Medulla oblongata (tissue), 1 donor: ENCODE measurements around the gene ST6GALNAC1.
"Not testable (repeated sequence)": the region's sequence is repeated elsewhere in the genome, so short reads cannot be mapped to it uniquely, and the experiment has no call there.

Experiments
- DNase-seq: peaks from one replicate; pipeline ENCODE4 v3.0.0-alpha.2; 2015; ENCODE audit errors: extremely low spot score

The ST6GALNAC1 gene

GRCh38 chr17:76612465-76612864 lies 31.1 kb downstream of the ST6GALNAC1 start:
- DNase-seq = no peak

- no peak for DNase-seq
These were observed 31.8 kb downstream of the ST6GALNAC1 start for GRCh38 chr17:76611758-76612157.

- not testable (repeated sequence) for DNase-seq
These were observed 32.3 kb downstream of the ST6GALNAC1 start for GRCh38 chr17:76611080-76611749.

- not testable (repeated sequence) for DNase-seq
These were observed 36.9 kb downstream of the ST6GALNAC1 start for GRCh38 chr17:76606685-76607084.

GRCh38 chr17:76601065-76601464 lies 42.5 kb downstream of the ST6GALNAC1 start:
- no peak for DNase-seq

GRCh38 chr17:76599694-76600460 lies 43.7 kb downstream of the ST6GALNAC1 start:
- no peak for DNase-seq

- peak; percentile 85 for DNase-seq
These were observed 45.5 kb downstream of the ST6GALNAC1 start for GRCh38 chr17:76598004-76598439.

- DNase-seq = no peak
These were observed 46.2 kb downstream of the ST6GALNAC1 start for GRCh38 chr17:76597156-76598003.

- DNase-seq = no peak
These were observed 48.9 kb downstream of the ST6GALNAC1 start for GRCh38 chr17:76594690-76595089.

- no peak for DNase-seq
These were observed 49.6 kb downstream of the ST6GALNAC1 start for GRCh38 chr17:76593959-76594358.

GRCh38 chr17:76593384-76593826 lies 50.2 kb downstream of the ST6GALNAC1 start:
- no peak for DNase-seq

GRCh38 chr17:76588182-76588581 lies 55.4 kb downstream of the ST6GALNAC1 start:
- DNase-seq = no peak

GRCh38 chr17:76586741-76587487 lies 56.6 kb downstream of the ST6GALNAC1 start:
- DNase-seq = no peak

- DNase-seq = peak; percentile 63
These were observed 57.6 kb downstream of the ST6GALNAC1 start, which contains the start of gene ST6GALNAC2 for GRCh38 chr17:76585649-76586593. Gene ST6GALNAC2 (minus strand): TSS chr17:76585860. CDS start chr17:76585808, 52 bp downstream.

GRCh38 chr17:76585033-76585648 lies 58.4 kb downstream of the ST6GALNAC1 start:
- DNase-seq = no peak

GRCh38 chr17:76584427-76585032 lies 59.0 kb downstream of the ST6GALNAC1 start:
- no peak for DNase-seq

GRCh38 chr17:76582660-76583059 lies 60.9 kb downstream of the ST6GALNAC1 start:
- DNase-seq = no peak

- DNase-seq = no peak
These were observed 62.0 kb downstream of the ST6GALNAC1 start for GRCh38 chr17:76581515-76581914.

GRCh38 chr17:76579281-76579680 lies 64.3 kb downstream of the ST6GALNAC1 start:
- DNase-seq = no peak
